Mammary epithelial cell (primary cell): ENCODE data around the gene PCSK5.

Source experiments
- CTCF ChIP-seq, 2 donors: IDR thresholded peaks in 1 of 2; conservative IDR thresholded peaks in 1 of 2; 2 replicates each; pipeline ENCODE4 v1.5.1; 2011 to 2012; ENCODE audit warnings: inconsistent platforms in 2 of 2, low read length in 2 of 2, mild to moderate bottlenecking in 2 of 2, control low read depth in 1 of 2, low read depth in 1 of 2; ENCODE audit not compliant: insufficient read depth in 1 of 2; ENCODE audit errors: extremely low read depth in 1 of 2
- EZH2 ChIP-seq: IDR thresholded peaks from 2 replicates; pipeline ENCODE4 v1.6.1; 2012; ENCODE audit warnings: low read length, inconsistent platforms, borderline replicate concordance

GRCh38 chr9:76377791-76378190, 487.3 kb downstream of the PCSK5 start:
- TF ChIP-seq CTCF (conservative IDR thresholded peaks at IDR 0.05 in 1 of 2, IDR thresholded peaks at IDR 0.05 in 1 of 2; ENCODE audit: extremely low read depth in 1 of 2, insufficient read depth in 1 of 2, low read depth in 1 of 2, low read length in 2 of 2) (no peak), EZH2 (no peak)
